ENCODE data around the gene ERICH4. TPM values are rescaled to one million over a fixed set of nuclear protein-coding genes. Genes with fewer than 3 reads are reported as not detected.

Gene ERICH4
- total and polyA plus RNA-seq, 2 of the 8 experiments (the other 6 are each of a cell fraction or from before 2014, with no cell fraction given): not detected

- H2AK5ac ChIP-seq (ENCODE audit: low read depth, low read length): no peak overlapping the region
- H3K4me1 ChIP-seq (replicated peaks in 1 of 4; ENCODE audit: control insufficient read depth in 3 of 4, insufficient read depth in 4 of 4, low read length in 3 of 4): no peaks in the 10 kb centered on the region
- no peaks in the 10 kb centered on the region for H3K36me3 ChIP-seq (ENCODE audit: control insufficient read depth in 2 of 4, insufficient read depth in 4 of 4, low read length in 3 of 4)
- FAIRE-seq (no peak), DNase-seq (ENCODE audit: low read depth in 1 of 2, low spot score in 2 of 2) (no peak)
- no peak overlapping the region for H4K5ac ChIP-seq (ENCODE audit: insufficient read length, low read depth, low read length)
- no peak overlapping the region for H3K9ac ChIP-seq (replicated peaks in 1 of 4; ENCODE audit: extremely low read depth in 1 of 4, low read depth in 3 of 4, low read length in 3 of 4)
- no peaks in the 10 kb centered on the region for H3K23me2 ChIP-seq (ENCODE audit: low read depth, low read length)
- no peak overlapping the region for H4K91ac ChIP-seq (replicated peaks; ENCODE audit: insufficient read length, low read length)
- no peaks in the 10 kb centered on the region for H3K27me3 ChIP-seq (replicated peaks in 1 of 4; ENCODE audit: control insufficient read depth in 3 of 4, extremely low read depth in 1 of 4, insufficient read depth in 3 of 4, low read length in 3 of 4)
- H4K20me1 ChIP-seq (replicated peaks in 1 of 2; ENCODE audit: control insufficient read depth in 1 of 2, insufficient read depth in 2 of 2, low read length in 2 of 2): no peaks in the 10 kb centered on the region
- no peak overlapping the region for H2BK20ac ChIP-seq (ENCODE audit: low read length)
- no peak for TF ChIP-seq SAP30 (IDR thresholded peaks at IDR 0.05; ENCODE audit: insufficient read depth, insufficient replicate concordance, low read length)
- no peak for TF ChIP-seq EGR1 (IDR thresholded peaks at IDR 0.05; ENCODE audit: borderline replicate concordance, low read depth, low read length)
- TF ChIP-seq KDM1A (IDR thresholded peaks at IDR 0.05; ENCODE audit: borderline replicate concordance, low read length): no peak
- TF ChIP-seq TBP (IDR thresholded peaks at IDR 0.05; ENCODE audit: low read depth, low read length): no peak
- no peak for TF ChIP-seq CHD2 (IDR thresholded peaks at IDR 0.05; ENCODE audit: low read length)
- TF ChIP-seq NRF1 (IDR thresholded peaks at IDR 0.05; ENCODE audit: low read depth, low read length): no peak
- no peak overlapping the region for H3K56ac ChIP-seq (replicated peaks; ENCODE audit: insufficient read length, low read depth, low read length)
- no peak overlapping the region for H3K27ac ChIP-seq (ENCODE audit: low read depth, low read length)
- ChIA-PET POLR2A (ENCODE audit: partially characterized antibody) (no interaction called here), CTCF (ENCODE audit: partially characterized antibody) (no interaction called here)
- H2BK12ac ChIP-seq (ENCODE audit: low read depth, low read length): no peak overlapping the region
- no peaks in the 10 kb centered on the region for H3K79me1 ChIP-seq (ENCODE audit: low read depth, low read length)
- no peaks in the 10 kb centered on the region for H3K79me2 ChIP-seq (ENCODE audit: control insufficient read depth in 1 of 2, insufficient read depth in 2 of 2, low read length in 2 of 2)
- H2BK15ac ChIP-seq (ENCODE audit: low read length): no peak overlapping the region
- H3K4me3 ChIP-seq (ENCODE audit: extremely low read depth in 1 of 4, insufficient read depth in 2 of 4, low read depth in 3 of 4, low read length in 4 of 4): no peak overlapping the region
- H4K8ac ChIP-seq (ENCODE audit: extremely low read depth, insufficient read depth, low read length): peak overlapping the region; percentile 36; the same call in 1 of the 2 replicates
- H2BK120ac ChIP-seq (replicated peaks; ENCODE audit: low read depth, low read length): no peak overlapping the region
- peaks cover 55 to 84% of the 10 kb centered on the region in 2 experiments for H3K9me3 ChIP-seq (ENCODE audit: insufficient read depth in 2 of 2, low read depth in 1 of 2, low read length in 1 of 2)
- no peak overlapping the region for H3K4ac ChIP-seq (replicated peaks; ENCODE audit: insufficient read length, low read depth, low read length)
- H3K18ac ChIP-seq (ENCODE audit: extremely low read depth, low read length): no peak overlapping the region
- H2BK5ac ChIP-seq (ENCODE audit: low read depth, low read length): no peak overlapping the region
- no peak overlapping the region for H3K4me2 ChIP-seq (ENCODE audit: insufficient read depth in 1 of 2, low read depth in 2 of 2, low read length in 2 of 2)
- no peak overlapping the region for H3K23ac ChIP-seq (ENCODE audit: insufficient read length)
- no peak overlapping the region for H2AFZ ChIP-seq (ENCODE audit: low read length)
- no peak overlapping the region for H3K14ac ChIP-seq (ENCODE audit: insufficient read length)
- 95% methylated on average over 12 of the region's 12 CpGs; no CpG with 5 or more reads in 1 of the 2 experiments for WGBS, 2 experiments (ENCODE audit: extremely low coverage in 1 of 2, insufficient coverage in 1 of 2, insufficient read length in 1 of 2, insufficient replicate concordance in 2 of 2, low coverage in 1 of 2, low lambda C conversion rate in 2 of 2, missing lambda C conversion rate in 1 of 2)
Measured at GRCh38 chr19:41480336-41480735, 37.4 kb downstream of the ERICH4 start.
